ENCODE results near the gene ZNF511. TPM values are rescaled to one million over a fixed set of nuclear protein-coding genes. Genes with fewer than 3 reads are reported as not detected.

The ZNF511 gene
- total RNA-seq, 1 donor from 2014 or later: 36.3 TPM

GRCh38 chr10:133349577-133350011 lies 40.9 kb downstream of the ZNF511 start:
- Histone ChIP-seq H3K27me3 (no peaks in the 10 kb centered on the region), H3K9me3 (no peaks in the 10 kb centered on the region)
- intact Hi-C loops (cut with DNase I): no loop called here

GRCh38 chr10:133350283-133350949 lies 41.7 kb downstream of the ZNF511 start:
- no peak for DNase-seq (ENCODE audit: extremely low spot score in 2 of 2)
- H3K4me1 ChIP-seq: no peaks in the 10 kb centered on the region
- H3K27me3 ChIP-seq: no peaks in the 10 kb centered on the region
- H3K36me3 ChIP-seq: no peaks in the 10 kb centered on the region
- intact Hi-C loops (cut with DNase I): no loop called here
- H3K4me3 ChIP-seq: no peak overlapping the region
- no peak overlapping the region for H3K27ac ChIP-seq
- TF ChIP-seq POLR2A (IDR thresholded peaks at IDR 0.05): no peak
- no peak for TF ChIP-seq CTCF (IDR thresholded peaks at IDR 0.05)
- no peak for TF ChIP-seq POLR2AphosphoS5 (IDR thresholded peaks at IDR 0.05; ENCODE audit: insufficient read depth in 1 of 2, low read depth in 1 of 2)
- H3K9me3 ChIP-seq: no peaks in the 10 kb centered on the region

More at GRCh38 chr10:133349577-133350011, 40.9 kb downstream of the ZNF511 start:
- H3K36me3 ChIP-seq: no peaks in the 10 kb centered on the region
- H3K4me1 ChIP-seq: no peaks in the 10 kb centered on the region
- DNase-seq (ENCODE audit: extremely low spot score in 2 of 2): no peak
- no peak overlapping the region for H3K27ac ChIP-seq
- no peak overlapping the region for H3K4me3 ChIP-seq
- TF ChIP-seq POLR2AphosphoS5 (IDR thresholded peaks at IDR 0.05; ENCODE audit: insufficient read depth in 1 of 2, low read depth in 1 of 2) (no peak), POLR2A (IDR thresholded peaks at IDR 0.05) (no peak), CTCF (IDR thresholded peaks at IDR 0.05) (no peak)

GRCh38 chr10:133350950-133351329 lies 42.2 kb downstream of the ZNF511 start:
- TF ChIP-seq POLR2AphosphoS5 (IDR thresholded peaks at IDR 0.05; ENCODE audit: insufficient read depth in 1 of 2, low read depth in 1 of 2) (no peak), CTCF (IDR thresholded peaks at IDR 0.05) (no peak), POLR2A (IDR thresholded peaks at IDR 0.05) (no peak)
- Histone ChIP-seq H3K27me3 (no peaks in the 10 kb centered on the region), H3K4me3 (no peak overlapping the region), H3K27ac (no peak overlapping the region), H3K4me1 (no peaks in the 10 kb centered on the region), H3K9me3 (no peaks in the 10 kb centered on the region), H3K36me3 (no peaks in the 10 kb centered on the region)
- intact Hi-C loops (cut with DNase I): no loop called here
- no peak for DNase-seq (ENCODE audit: extremely low spot score in 2 of 2)

GRCh38 chr10:133351408-133352318 lies 42.9 kb downstream of the ZNF511 start:
- intact Hi-C loops (cut with DNase I): no loop called here
- no peaks in the 10 kb centered on the region for H3K27me3 ChIP-seq

More at GRCh38 chr10:133351408-133352318, 42.9 kb downstream of the ZNF511 start:
- H3K9me3 ChIP-seq: no peaks in the 10 kb centered on the region
- TF ChIP-seq POLR2AphosphoS5 (IDR thresholded peaks at IDR 0.05; ENCODE audit: insufficient read depth in 1 of 2, low read depth in 1 of 2) (no peak), POLR2A (IDR thresholded peaks at IDR 0.05) (no peak), CTCF (IDR thresholded peaks at IDR 0.05) (no peak)
- peaks cover 4% of the 10 kb centered on the region for H3K4me1 ChIP-seq
- no peak for DNase-seq (ENCODE audit: extremely low spot score in 2 of 2)
- H3K4me3 ChIP-seq: no peak overlapping the region
- H3K27ac ChIP-seq: no peak overlapping the region
- H3K36me3 ChIP-seq: no peaks in the 10 kb centered on the region
